NOMO-1 treated with DMSO at 0.1 percent for 48 hours (cell line): Measurements from ENCODE around the gene GSTP1.

Experiments
- DNase-seq: peaks from one replicate; lab custom pipeline; 2025; ENCODE audit not compliant: unreplicated experiment; lab: John Stamatoyannopoulos, UW

Gene GSTP1

GRCh38 chr11:67629386-67630227 is 46.0 kb downstream of the GSTP1 start, which contains the start of gene NUDT8:
NUDT8 (minus strand) TSS chr11:67629937; CDS start chr11:67629911, 26 bp downstream.
- peak; percentile 80 for DNase-seq

- peak; percentile 97 for DNase-seq
Observed at GRCh38 chr11:67630228-67630942, 46.8 kb downstream of the GSTP1 start.

GRCh38 chr11:67630943-67631331 is 47.3 kb downstream of the GSTP1 start:
- DNase-seq: no peak

GRCh38 chr11:67631411-67631810 is 47.8 kb downstream of the GSTP1 start:
- no peak for DNase-seq

GRCh38 chr11:67631853-67632174 is 48.2 kb downstream of the GSTP1 start:
- DNase-seq: no peak

- DNase-seq: no peak
Observed at GRCh38 chr11:67632175-67632981, 48.8 kb downstream of the GSTP1 start.

- DNase-seq: no peak
Observed at GRCh38 chr11:67632982-67633755, 49.6 kb downstream of the GSTP1 start.

- DNase-seq: no peak
Observed at GRCh38 chr11:67633758-67634365, 50.2 kb downstream of the GSTP1 start.

GRCh38 chr11:67634366-67635230 is 51.0 kb downstream of the GSTP1 start:
- DNase-seq: no peak

- no peak for DNase-seq
Observed at GRCh38 chr11:67635231-67635521, 51.6 kb downstream of the GSTP1 start.
